ENCODE measurements around the gene DEPP1.

DNA sequence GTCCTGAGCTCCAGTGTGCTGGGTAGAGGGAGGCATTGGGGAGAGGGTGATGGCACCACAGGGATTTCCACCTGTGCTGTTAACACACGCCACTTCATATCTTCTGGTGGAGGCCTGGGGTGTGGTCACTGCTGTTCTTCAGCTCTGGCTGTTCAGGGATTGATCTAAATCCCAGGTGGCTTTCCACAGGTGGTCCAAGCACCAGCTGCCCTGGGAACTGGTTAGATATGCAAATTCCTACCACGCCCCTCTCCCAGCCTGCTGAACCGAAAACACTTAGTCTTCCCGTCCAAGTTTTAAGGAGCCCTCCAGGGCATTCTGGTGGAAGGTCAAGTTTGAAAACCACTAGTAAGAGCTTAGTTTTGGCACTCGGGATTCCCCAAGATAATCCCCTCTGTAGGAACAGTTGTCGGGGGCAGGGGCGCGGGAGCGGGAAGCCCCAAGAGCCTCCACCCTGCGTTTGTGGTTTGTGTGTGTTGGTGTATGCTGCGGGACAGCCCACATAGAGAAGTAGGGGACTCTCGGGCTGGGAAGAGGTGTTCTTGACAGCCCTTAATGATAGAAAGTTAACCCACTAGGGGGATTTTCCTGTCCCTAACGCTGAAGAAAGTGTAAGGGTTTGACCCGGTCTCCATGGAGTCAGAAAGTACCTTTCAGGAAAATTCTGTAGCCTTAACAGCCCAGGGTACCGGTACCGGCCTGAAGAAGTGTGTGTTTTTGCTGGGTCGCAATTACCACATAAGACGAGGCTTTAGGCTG, 5.1 kb downstream of the DEPP1 start:
- TF ChIP-seq, protein P1, sequence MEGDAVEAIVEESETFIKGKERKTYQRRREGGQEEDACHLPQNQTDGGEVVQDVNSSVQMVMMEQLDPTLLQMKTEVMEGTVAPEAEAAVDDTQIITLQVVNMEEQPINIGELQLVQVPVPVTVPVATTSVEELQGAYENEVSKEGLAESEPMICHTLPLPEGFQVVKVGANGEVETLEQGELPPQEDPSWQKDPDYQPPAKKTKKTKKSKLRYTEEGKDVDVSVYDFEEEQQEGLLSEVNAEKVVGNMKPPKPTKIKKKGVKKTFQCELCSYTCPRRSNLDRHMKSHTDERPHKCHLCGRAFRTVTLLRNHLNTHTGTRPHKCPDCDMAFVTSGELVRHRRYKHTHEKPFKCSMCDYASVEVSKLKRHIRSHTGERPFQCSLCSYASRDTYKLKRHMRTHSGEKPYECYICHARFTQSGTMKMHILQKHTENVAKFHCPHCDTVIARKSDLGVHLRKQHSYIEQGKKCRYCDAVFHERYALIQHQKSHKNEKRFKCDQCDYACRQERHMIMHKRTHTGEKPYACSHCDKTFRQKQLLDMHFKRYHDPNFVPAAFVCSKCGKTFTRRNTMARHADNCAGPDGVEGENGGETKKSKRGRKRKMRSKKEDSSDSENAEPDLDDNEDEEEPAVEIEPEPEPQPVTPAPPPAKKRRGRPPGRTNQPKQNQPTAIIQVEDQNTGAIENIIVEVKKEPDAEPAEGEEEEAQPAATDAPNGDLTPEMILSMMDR (IDR thresholded peaks at IDR 0.05; ENCODE audit: insufficient read depth, low read length), result no peak
- TF ChIP-seq POLR2AphosphoS5 (IDR thresholded peaks at IDR 0.05; ENCODE audit: low read depth) (no peak), GABPA (IDR thresholded peaks at IDR 0.05; ENCODE audit: low read depth) (no peak)
- TF ChIP-seq, protein P2, sequence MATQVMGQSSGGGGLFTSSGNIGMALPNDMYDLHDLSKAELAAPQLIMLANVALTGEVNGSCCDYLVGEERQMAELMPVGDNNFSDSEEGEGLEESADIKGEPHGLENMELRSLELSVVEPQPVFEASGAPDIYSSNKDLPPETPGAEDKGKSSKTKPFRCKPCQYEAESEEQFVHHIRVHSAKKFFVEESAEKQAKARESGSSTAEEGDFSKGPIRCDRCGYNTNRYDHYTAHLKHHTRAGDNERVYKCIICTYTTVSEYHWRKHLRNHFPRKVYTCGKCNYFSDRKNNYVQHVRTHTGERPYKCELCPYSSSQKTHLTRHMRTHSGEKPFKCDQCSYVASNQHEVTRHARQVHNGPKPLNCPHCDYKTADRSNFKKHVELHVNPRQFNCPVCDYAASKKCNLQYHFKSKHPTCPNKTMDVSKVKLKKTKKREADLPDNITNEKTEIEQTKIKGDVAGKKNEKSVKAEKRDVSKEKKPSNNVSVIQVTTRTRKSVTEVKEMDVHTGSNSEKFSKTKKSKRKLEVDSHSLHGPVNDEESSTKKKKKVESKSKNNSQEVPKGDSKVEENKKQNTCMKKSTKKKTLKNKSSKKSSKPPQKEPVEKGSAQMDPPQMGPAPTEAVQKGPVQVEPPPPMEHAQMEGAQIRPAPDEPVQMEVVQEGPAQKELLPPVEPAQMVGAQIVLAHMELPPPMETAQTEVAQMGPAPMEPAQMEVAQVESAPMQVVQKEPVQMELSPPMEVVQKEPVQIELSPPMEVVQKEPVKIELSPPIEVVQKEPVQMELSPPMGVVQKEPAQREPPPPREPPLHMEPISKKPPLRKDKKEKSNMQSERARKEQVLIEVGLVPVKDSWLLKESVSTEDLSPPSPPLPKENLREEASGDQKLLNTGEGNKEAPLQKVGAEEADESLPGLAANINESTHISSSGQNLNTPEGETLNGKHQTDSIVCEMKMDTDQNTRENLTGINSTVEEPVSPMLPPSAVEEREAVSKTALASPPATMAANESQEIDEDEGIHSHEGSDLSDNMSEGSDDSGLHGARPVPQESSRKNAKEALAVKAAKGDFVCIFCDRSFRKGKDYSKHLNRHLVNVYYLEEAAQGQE (IDR thresholded peaks at IDR 0.05; ENCODE audit: insufficient replicate concordance, low read depth), result no peak

Measured in HL-60 (cell line).